DND-41 (cell line): ENCODE measurements around the gene MALRD1.

ENCODE experiments used
- CTCF ChIP-seq: IDR thresholded peaks from 2 replicates; pipeline ENCODE4 v1.5.1; 2012; ENCODE audit warnings: borderline replicate concordance, low read length, moderate library complexity, mild to moderate bottlenecking; ENCODE audit not compliant: poor library complexity, severe bottlenecking; ENCODE audit errors: extremely low read depth
- EZH2 ChIP-seq: IDR thresholded peaks from 3 replicates; pipeline ENCODE4 v1.6.1; 2012; ENCODE audit warnings: borderline replicate concordance, low read depth, mild to moderate bottlenecking, moderate library complexity, low read length, inconsistent platforms; ENCODE audit not compliant: severe bottlenecking

GRCh38 chr10:19107406-19107805 is 58.8 kb downstream of the MALRD1 start:
- TF ChIP-seq CTCF (no peak), EZH2 (no peak)
